IPS-20b (cell line): ENCODE measurements around the gene SLC6A19.

Experiments
- H3K27ac ChIP-seq: one replicate; pipeline ENCODE4 v1.5.1; 2013; ENCODE audit warnings: low read length
- H3K27me3 ChIP-seq: 2 replicates; pipeline ENCODE4 v1.6.1; 2013; ENCODE audit warnings: mild to moderate bottlenecking, low read length, inconsistent platforms; ENCODE audit not compliant: insufficient read depth
- H3K36me3 ChIP-seq: 2 replicates; pipeline ENCODE4 v1.6.1; 2013; ENCODE audit warnings: low read depth, mild to moderate bottlenecking, inconsistent platforms, low read length, moderate library complexity; ENCODE audit not compliant: insufficient read depth
- H3K4me1 ChIP-seq: 2 replicates; pipeline ENCODE4 v1.6.1; 2013; ENCODE audit warnings: mild to moderate bottlenecking, control low read depth, inconsistent platforms, low read length, moderate library complexity; ENCODE audit not compliant: insufficient read depth
- H3K4me3 ChIP-seq: 2 replicates; pipeline ENCODE4 v1.5.1; 2013; ENCODE audit warnings: mild to moderate bottlenecking, low read length, inconsistent platforms
- H3K9ac ChIP-seq: 2 replicates; pipeline ENCODE4 v1.6.1; 2013; ENCODE audit warnings: low read depth, mild to moderate bottlenecking, inconsistent platforms, low read length, moderate library complexity
- H3K9me3 ChIP-seq: 2 replicates; pipeline ENCODE4 v1.6.1; 2013; ENCODE audit warnings: mild to moderate bottlenecking, low read depth, low read length, inconsistent platforms; ENCODE audit not compliant: insufficient read depth

The SLC6A19 gene

GRCh38 chr5:1270933-1271914, 69.8 kb downstream of the SLC6A19 start:
- Histone ChIP-seq H3K4me3 (no peak overlapping the region), H3K27ac (no peak overlapping the region), H3K9me3 (no peaks in the 10 kb centered on the region)

GRCh38 chr5:1272201-1272600, 70.8 kb downstream of the SLC6A19 start:
- Histone ChIP-seq H3K4me1 (no peaks in the 10 kb centered on the region), H3K4me3 (no peak overlapping the region), H3K9ac (no peak overlapping the region), H3K9me3 (no peaks in the 10 kb centered on the region), H3K27ac (no peak overlapping the region), H3K27me3 (no peaks in the 10 kb centered on the region), H3K36me3 (peaks cover 19% of the 10 kb centered on the region)

More at GRCh38 chr5:1270933-1271914, 69.8 kb downstream of the SLC6A19 start:
- Histone ChIP-seq H3K9ac (no peak overlapping the region), H3K36me3 (peaks cover 17% of the 10 kb centered on the region), H3K4me1 (no peaks in the 10 kb centered on the region), H3K27me3 (no peaks in the 10 kb centered on the region)

GRCh38 chr5:1273745-1274144, 72.3 kb downstream of the SLC6A19 start:
- no peaks in the 10 kb centered on the region for H3K27me3 ChIP-seq
- no peaks in the 10 kb centered on the region for H3K9me3 ChIP-seq
- no peaks in the 10 kb centered on the region for H3K4me1 ChIP-seq
- H3K4me3 ChIP-seq: no peak overlapping the region
- H3K9ac ChIP-seq: no peak overlapping the region
- H3K27ac ChIP-seq: no peak overlapping the region
- H3K36me3 ChIP-seq: peaks cover 23% of the 10 kb centered on the region; the same call in 1 of the 2 replicates

GRCh38 chr5:1274471-1274870, 73.1 kb downstream of the SLC6A19 start:
- Histone ChIP-seq H3K27me3 (no peaks in the 10 kb centered on the region), H3K9me3 (no peaks in the 10 kb centered on the region), H3K27ac (no peak overlapping the region), H3K9ac (no peak overlapping the region), H3K4me3 (no peak overlapping the region), H3K36me3 (peaks cover 23% of the 10 kb centered on the region; the same call in 1 of the 2 replicates), H3K4me1 (no peaks in the 10 kb centered on the region)
